Measurements from ENCODE around the gene PSMD13. TPM values are rescaled to one million over a fixed set of nuclear protein-coding genes. Genes with fewer than 3 reads are reported as not detected.

PSMD13 gene
- total and polyA plus RNA-seq, 2 donors (not counting 1 experiment from before 2014, with no cell fraction given), result 98.0 to 104 TPM

- intact Hi-C loops (cut with micrococcal nuclease), result loop anchor here (1.0 to 5.0 kb wide), 3 partner anchors 8 to 51 kb away; partner anchors contain the start of genes PSMD13 and SIRT3
- ATAC-seq (ENCODE audit: low read depth) (peak; percentile 91), DNase-seq (peak; percentile 64)
- H3K27me3 Mint-ChIP-seq, result peaks cover 11% of the 10 kb centered on the region
- POLR2A ChIA-PET, result interaction anchor here (0.6 to 2.7 kb wide), 6 partner anchors 9 to 81 kb away, joined by 3 to 11 read pairs (median 4); partner anchors contain the start of genes BET1L and RIC8A
- under 1% methylated on average over 91 of the region's 112 CpGs for WGBS (ENCODE audit: insufficient coverage)
- Histone ChIP-seq H3K4me3 (ENCODE audit: control extremely low read depth in 1 of 5, extremely low read depth in 1 of 5, insufficient read depth in 1 of 5, low read depth in 2 of 5, low read length in 4 of 5) (peak within 1 kb of the TSS; percentile 62 to 78 (median 72)), H3K4me1 (ENCODE audit: control insufficient read depth in 2 of 2, insufficient read depth in 2 of 2, low read length in 2 of 2) (peaks cover 18 to 25% of the 10 kb centered on the region in 2 donors), H3K4me2 (replicated peaks; ENCODE audit: low read depth, low read length, poor library complexity, severe bottlenecking) (peak within 1 kb of the TSS; percentile 99), H3K27ac (ENCODE audit: low read length in 2 of 2) (peak within 1 kb of the TSS in 1 of 2 donors; percentile 55), H3K9me3 (ENCODE audit: control extremely low read depth in 1 of 3, control insufficient read depth in 2 of 3, insufficient read depth in 1 of 3, low read length in 2 of 3) (peaks cover 0 to 5% (median 0%) of the 10 kb centered on the region in 3 donors), H3K79me2 (ENCODE audit: control insufficient read depth, insufficient read depth, low read length) (peaks cover 8% of the 10 kb centered on the region), H3K27me3 (replicated peaks in 1 of 4; ENCODE audit: control extremely low read depth in 1 of 4, control insufficient read depth in 3 of 4, insufficient read depth in 4 of 4, low read length in 3 of 4) (peaks cover 0 to 25% (median 6%) of the 10 kb centered on the region in 4 experiments), H4K20me1 (ENCODE audit: control insufficient read depth, insufficient read depth, low read length, poor library complexity, severe bottlenecking) (no peaks in the 10 kb centered on the region), H3K9ac (ENCODE audit: low read length) (peak within 1 kb of the TSS; percentile 74), H3K36me3 (replicated peaks in 1 of 2; ENCODE audit: control extremely low read depth in 1 of 2, control insufficient read depth in 1 of 2, extremely low read depth in 1 of 2, insufficient read depth in 2 of 2, low read length in 1 of 2) (no peaks in the 10 kb centered on the region), H2AFZ (ENCODE audit: insufficient read depth, low read depth, low read length, poor library complexity, severe bottlenecking) (peak within 1 kb of the TSS; percentile 89)
- CTCF ChIA-PET, result interaction anchor here (0.6 to 5.6 kb wide), 3 partner anchors 16 to 38 kb away, joined by 4 to 35 read pairs (median 5); no protein-coding TSS in a partner anchor
- peak within 1 kb of the TSS; percentile 89 for H3K4me3 Mint-ChIP-seq
- no peaks in the 10 kb centered on the region for H3K9me3 Mint-ChIP-seq (ENCODE audit: insufficient read depth)
- no peak for TF ChIP-seq CTCF (IDR thresholded peaks at IDR 0.05)
- no peak for TF ChIP-seq EZH2 (IDR thresholded peaks at IDR 0.05; ENCODE audit: borderline replicate concordance, insufficient read depth, low read depth, low read length, poor library complexity, severe bottlenecking)
- peak within 1 kb of the TSS; percentile 83 for H3K27ac Mint-ChIP-seq
- H3K4me1 Mint-ChIP-seq, result peaks cover 20% of the 10 kb centered on the region
Observed at GRCh38 chr11:288478-289397, 52.0 kb downstream of the PSMD13 start, which contains the start of gene PGGHG. Gene PGGHG, plus strand, starts transcription at chr11:289126. Its CDS starts 691 bp downstream, at chr11:289817.

All from B cell (primary cell).